ENCODE results near the gene PTMS.
A peak's percentile ranks its signal among the peaks of the same experiment; 100 is the strongest.

The PTMS gene

DNA sequence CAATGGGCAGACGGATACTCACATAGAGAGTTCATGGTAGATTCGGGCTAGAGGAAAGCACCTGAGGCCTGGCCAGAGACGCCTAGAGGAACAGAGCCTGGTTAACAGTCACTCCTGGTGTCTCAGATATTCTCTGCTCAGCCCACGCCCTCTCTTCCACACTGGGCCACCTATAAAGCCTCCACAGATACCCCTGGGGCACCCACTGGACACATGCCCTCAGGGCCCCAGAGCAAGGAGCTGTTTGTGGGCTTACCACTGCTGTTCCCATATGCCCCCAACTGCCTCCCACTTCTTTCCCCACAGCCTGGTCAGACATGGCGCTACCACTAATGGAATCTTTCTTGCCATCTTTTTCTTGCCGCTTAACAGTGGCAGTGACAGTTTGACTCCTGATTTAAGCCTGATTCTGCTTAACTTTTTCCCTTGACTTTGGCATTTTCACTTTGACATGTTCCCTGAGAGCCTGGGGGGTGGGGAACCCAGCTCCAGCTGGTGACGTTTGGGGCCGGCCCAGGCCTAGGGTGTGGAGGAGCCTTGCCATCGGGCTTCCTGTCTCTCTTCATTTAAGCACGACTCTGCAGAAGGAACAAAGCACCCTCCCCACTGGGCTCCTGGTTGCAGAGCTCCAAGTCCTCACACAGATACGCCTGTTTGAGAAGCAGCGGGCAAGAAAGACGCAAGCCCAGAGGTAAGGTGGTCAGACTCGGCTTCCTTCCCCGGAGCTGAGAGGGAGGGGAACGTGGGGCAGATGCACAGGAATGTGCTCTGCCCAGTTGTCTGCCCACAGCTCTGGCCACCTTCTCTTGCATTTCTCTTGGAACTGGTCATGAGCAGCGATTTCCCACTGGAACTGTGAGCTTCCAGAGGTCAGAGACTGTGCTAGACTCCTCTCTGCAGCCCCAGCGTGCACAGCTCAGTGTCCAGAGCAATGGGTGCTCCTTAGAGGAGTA lies 23.1 kb downstream of the PTMS start, which contains the start of gene CD4:
Gene CD4, plus strand, starts transcription at position 557 of the 953 bp plus-strand sequence. CDS start 10,611 bp downstream, outside the sequence.
- DNase-seq = peak in 5 of 14 donors; percentile 14 to 53 (median 28)

DNA sequence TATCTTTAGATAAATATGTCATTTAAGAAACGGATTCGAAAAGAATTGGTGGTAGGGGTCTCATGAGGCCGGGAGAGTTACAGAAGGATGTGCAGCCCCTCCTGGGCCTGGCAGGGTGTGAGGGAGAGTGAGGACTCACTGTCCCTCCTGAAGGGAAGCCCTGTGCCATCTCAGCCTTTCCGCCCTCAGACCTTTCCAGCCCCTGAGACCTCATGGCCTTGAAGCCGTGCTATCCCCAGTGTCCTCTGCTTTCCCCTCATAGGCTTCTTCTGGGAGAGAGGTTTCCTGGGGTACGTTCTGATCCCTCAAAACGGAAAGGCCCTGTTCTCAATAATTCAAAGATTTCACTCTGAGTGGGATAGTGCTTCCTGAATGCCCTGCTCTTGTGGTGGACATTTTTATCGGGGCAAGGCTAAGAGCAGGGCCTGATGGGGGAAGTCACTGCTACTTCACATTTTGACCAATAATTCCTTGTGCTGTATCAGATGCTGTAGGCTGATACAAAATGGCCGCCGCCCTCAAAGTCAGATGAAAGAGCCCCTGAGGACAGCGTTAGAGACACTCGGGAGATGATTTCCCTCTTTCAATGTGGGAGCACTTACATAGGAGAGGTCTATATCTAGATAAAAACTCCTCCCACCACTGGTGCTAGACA lies 24.5 kb downstream of the PTMS start:
- no peak for DNase-seq

DNA sequence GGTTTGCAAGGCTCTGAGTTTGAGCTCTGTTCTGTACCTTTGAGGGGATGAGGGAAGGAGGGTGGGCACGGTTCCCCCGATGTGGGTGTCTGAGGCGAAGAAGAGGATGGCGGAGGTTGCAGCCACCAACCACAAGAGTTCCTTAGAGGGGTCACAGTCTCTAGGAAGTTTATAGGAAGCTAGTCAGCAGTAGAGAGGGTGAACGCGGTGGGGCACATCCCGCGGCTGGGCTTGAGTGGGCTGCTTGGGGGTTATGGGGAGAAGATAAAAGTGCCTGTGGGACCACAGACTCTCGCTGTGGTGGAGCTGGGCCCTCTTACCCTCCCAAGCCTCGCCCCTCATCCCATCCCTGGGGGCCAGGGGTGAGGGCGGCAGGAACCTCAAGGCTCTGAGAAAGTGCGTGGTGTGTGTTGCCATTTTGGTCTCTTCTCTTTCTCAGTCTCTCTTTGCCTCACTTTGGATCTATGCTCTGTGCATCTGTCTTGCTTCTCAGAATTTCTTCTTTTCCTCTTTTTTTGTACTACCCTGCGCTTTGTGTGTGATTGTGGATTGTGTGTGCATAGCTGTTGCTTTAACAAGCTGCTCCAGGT lies 25.9 kb downstream of the PTMS start:
- no peak for DNase-seq

DNA sequence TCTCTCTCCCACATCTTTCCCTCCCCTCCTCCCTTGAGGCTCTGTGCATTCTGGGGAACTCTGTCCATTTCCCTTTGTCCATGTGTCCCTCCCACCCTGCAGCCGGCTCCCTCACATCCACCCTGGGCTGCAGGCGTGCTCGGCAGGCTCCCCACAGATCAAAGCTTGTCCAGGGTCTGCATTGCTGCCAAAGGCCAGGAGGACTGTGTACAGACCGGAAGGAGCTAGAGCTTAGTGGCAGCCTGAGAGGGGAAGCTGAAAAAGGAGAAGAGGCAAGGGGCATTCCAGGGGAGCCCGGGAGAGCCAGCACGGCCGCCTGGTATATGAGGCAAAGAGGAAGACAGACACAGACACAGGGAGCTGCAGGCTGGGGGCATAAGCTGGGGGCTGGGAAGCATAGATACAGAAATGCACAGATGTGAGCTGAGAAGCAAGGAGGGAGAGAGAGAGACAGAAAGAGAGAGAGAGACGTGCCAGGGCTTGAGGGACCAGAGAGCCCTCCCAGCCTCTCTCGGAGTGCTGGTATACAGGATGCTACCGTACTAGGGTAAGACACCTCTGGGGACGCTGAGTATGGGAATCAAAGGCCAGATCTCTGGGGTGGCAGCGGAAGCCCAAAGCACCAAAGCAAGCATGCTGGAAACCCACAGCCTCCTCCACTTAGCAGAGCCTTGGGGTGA lies 26.5 kb downstream of the PTMS start:
- DNase-seq = peak in 6 of 14 donors; percentile 17 to 40 (median 24)

DNA sequence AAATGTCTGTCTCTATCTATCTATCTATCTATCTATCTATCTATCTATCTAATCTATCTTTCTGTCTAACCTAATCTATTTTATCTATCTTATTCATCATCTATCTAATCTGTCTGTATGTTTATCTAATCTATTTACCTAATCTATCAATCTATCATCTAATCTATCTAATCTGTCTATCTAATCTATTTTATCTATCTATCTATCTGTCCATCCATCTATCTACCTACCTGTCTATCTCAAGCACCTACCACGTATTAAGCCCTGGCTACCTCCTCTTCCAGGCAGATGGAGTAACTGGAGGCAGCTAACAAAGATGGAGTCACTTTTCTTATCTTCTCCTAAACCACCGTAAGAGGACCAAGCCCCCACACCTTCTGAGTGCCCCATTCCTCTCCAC lies 28.9 kb downstream of the PTMS start:
- no peak for DNase-seq

DNA sequence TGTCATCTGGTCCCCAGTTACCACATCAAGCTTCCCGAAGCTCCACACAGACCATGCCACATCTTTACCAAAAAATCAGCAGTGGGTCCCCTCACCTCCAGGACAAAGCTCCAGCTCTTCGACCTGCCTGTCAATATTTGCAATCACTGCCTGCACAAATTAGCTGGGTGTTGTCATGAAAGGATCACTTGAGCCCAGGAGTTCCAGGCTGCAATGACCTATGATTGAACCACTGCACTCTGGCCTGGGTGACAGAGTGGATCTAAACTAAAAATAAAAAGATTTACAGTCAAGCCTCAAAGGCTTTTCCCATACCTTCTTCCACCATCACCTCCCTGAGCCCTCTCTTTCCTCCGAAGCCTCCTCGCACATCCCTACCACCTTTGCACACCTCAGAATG lies 30.4 kb downstream of the PTMS start:
- no peak for DNase-seq

DNA sequence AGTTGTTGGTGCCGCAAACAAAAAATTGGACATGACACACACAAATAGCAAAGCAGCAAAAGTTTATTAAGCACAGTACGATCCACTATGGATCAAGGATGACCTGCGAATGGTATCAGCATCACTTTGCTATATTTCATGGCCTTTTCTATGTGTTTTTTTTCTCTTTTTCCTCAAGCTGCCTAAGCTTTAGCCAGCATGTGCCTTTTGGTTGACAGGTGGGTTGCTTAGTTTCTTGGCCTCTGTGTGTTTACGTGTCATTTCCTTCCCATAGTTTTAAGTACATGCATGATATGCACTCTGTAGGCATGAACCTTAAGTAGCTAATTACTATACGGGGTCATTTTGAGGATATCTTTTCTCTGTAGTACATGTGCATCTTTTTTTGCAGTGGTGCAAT lies 33.0 kb downstream of the PTMS start:
- DNase-seq = no peak

DNA sequence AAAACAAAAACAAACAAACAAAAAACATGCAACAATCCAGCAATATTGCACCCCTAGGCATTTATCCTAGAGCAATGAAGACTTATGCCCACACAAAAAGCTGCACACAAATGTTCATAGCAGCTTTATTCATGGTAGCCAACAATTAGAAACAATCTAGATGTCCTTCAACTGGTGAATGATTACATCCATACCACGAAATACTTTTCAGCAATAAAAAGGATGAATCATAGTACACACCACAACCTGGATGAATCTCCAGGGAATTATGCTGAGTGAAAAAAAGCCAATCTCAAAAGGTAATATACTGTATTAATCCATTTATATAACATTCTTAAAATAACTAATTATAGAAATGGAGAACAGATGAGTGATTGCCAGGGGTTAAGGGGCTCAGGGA lies 41.0 kb downstream of the PTMS start:
- DNase-seq = no peak

DNA sequence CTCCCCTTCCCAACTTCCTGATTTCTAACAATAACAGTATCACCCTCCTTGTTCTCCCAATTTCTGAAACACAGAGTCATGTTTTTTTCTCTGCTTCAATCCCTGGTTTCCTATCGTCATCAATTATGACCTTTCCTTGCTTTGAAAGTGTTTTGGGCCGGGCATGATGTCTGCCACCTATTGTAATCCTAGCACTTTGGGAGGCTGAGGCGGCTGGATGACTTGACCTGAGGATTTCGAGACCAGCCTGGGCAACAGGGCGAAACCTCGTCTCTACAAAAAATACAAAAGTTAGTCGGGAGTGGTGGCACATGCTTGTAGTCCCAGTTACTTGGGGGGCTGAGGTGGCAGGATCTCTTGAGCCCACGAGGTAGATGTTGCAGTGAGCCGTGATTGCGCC lies 42.9 kb downstream of the PTMS start:
- no peak for DNase-seq

DNA sequence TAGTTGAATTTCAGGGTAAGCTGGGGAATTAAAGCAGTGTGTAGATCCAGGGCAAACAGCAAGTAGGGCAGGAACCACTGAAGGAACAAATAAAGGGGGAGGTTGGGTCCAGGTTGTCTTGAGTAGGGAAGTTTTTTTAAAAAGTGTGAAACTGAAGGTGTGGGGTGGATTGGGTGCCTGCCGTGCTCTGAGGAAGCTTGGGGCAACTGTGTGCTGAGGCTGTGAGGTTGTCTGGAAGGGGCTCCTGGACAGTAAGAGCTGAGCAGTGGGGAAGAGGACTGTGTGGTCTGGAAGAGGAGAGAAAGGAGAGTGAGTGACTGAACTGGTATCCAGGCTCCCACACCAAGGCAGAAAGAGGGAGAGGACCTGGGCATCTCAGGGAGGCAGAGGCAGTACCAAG lies 44.6 kb downstream of the PTMS start:
- no peak for DNase-seq

DNA sequence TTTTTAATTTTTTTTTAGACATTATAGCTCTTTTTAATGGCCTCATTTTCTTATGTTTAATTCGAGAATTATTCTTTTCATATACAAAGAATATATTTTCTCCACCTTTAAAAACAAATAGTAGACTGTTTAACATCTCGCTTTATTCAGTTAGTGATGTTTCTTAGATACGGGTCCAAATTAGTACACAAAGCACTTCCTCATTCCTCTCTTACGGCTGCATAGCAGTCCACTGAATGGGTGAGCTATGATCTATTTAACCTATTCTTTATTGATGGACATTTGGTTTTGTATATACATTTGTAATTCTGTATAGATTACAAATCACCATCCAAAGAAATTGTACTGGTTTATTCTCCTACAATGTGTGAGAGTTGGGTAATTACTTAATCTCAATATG lies 47.2 kb downstream of the PTMS start:
- DNase-seq = no peak

DNA sequence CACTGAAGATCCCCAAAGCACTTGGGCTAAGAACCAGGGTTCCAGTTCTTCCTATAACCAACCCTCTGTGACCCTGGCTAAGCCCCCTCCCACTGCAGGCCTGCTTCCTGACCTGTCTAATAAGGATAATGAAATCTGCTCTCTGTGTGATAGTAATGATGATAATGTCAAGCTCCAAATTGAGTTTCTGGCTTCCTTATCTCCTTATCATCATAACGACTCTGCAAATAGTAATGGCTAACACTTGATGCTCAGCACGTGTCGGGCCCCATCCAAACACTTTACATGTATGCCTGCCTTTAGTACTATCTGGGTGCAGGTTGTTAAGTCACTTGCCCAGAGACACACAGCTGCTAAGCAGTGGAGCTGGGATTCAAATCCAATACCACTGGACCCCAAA lies 50.4 kb downstream of the PTMS start:
- no peak for DNase-seq

DNA sequence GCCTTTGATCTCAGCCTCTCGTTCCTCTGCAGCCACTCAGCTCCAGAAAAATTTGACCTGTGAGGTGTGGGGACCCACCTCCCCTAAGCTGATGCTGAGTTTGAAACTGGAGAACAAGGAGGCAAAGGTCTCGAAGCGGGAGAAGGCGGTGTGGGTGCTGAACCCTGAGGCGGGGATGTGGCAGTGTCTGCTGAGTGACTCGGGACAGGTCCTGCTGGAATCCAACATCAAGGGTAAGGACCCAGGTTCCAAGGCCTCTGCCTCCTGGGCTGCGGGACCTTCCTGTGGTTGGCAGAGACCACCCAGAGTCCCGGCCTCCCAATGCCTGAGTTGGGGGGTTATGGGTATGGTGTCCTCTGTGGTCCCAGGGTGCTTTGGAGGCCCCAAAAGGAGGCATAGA lies 50.9 kb downstream of the PTMS start:
- no peak for DNase-seq

DNA sequence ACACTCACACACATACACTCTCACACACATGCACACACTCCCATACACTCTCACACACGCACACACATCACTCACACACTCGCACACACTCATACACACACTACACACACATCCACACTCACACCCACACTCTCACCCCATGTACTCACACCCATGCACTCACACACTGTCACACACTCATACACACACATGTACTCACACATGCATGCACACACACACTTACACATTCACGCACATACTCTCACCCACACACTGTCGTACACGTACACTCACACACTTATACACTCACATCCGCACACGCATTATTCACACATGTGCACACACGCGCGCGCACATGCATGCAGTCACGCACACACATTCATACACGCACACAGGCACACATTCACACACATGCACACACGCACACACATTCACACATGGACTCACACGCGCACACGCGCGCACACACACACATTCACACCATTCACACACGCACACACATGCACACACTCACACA lies 51.5 kb downstream of the PTMS start:
- no peak for DNase-seq

DNA sequence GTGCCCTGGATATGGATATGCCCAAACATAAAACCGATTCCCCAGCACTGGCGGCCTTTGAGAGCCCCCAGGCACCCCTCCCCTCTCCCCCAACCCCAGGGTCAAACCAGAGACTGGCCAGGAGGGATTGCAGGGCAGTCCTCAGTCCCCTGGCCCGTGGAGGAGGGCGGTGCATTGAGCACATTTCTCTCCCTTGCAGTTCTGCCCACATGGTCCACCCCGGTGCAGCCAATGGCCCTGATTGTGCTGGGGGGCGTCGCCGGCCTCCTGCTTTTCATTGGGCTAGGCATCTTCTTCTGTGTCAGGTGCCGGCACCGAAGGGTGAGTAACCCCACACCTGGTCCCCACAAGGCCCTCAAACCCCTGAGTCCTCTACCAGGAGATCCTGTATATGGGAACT lies 52.1 kb downstream of the PTMS start:
- no peak for DNase-seq

DNA sequence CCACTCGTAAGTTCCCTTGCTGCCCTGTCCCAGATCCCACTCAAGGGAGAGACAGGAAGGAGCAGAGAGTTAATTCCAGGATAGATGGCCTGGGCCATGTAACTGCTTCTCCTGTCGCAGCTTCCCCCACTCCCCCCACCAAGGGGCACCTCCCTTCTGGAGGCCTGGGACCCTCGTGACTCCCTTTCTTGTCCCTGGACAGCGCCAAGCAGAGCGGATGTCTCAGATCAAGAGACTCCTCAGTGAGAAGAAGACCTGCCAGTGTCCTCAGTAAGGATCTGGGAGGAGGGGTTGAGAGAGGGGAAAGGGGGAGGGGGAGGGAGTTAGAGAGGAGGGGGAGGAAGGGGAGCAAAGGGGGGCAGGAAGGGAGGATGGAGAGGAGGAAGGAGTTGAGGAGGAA lies 52.5 kb downstream of the PTMS start:
- DNase-seq = no peak

DNA sequence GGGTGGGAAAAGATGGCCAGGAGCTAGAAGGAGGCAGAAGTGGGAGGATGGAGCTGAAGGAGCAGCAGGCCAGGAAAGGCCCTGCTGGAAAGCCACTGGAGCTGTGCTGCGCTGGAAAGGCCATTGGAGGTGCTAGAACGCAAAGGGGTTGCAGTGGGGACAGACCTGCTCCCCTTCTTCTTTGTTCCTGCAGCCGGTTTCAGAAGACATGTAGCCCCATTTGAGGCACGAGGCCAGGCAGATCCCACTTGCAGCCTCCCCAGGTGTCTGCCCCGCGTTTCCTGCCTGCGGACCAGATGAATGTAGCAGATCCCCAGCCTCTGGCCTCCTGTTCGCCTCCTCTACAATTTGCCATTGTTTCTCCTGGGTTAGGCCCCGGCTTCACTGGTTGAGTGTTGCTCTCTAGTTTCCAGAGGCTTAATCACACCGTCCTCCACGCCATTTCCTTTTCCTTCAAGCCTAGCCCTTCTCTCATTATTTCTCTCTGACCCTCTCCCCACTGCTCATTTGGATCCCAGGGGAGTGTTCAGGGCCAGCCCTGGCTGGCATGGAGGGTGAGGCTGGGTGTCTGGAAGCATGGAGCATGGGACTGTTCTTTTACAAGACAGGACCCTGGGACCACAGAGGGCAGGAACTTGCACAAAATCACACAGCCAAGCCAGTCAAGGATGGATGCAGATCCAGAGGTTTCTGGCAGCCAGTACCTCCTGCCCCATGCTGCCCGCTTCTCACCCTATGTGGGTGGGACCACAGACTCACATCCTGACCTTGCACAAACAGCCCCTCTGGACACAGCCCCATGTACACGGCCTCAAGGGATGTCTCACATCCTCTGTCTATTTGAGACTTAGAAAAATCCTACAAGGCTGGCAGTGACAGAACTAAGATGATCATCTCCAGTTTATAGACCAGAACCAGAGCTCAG lies 53.2 kb downstream of the PTMS start:
- DNase-seq = no peak

DNA sequence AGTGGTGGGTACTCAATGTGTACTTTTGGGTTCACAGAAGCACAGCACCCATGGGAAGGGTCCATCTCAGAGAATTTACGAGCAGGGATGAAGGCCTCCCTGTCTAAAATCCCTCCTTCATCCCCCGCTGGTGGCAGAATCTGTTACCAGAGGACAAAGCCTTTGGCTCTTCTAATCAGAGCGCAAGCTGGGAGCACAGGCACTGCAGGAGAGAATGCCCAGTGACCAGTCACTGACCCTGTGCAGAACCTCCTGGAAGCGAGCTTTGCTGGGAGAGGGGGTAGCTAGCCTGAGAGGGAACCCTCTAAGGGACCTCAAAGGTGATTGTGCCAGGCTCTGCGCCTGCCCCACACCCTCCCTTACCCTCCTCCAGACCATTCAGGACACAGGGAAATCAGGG lies 54.0 kb downstream of the PTMS start:
- DNase-seq = peak in 1 of 14 donors; percentile 45

Measured in C1 segment of cervical spinal cord (tissue), 14 donors.